Neural cell (in vitro differentiated cells): ENCODE measurements around the gene CMTM8.

Experiments used
- CTCF ChIP-seq: fragments of 450-650 bp; IDR thresholded peaks from 2 replicates; pipeline ENCODE4 v1.5.1; 2014; ENCODE audit warnings: antibody characterized with exemption, mild to moderate bottlenecking, moderate library complexity; ENCODE audit not compliant: poor library complexity, severe bottlenecking
- EP300 ChIP-seq: fragments of 450-650 bp; conservative IDR thresholded peaks from 2 replicates; pipeline ENCODE4 v1.6.1; 2014; ENCODE audit warnings: antibody characterized with exemption, mild to moderate bottlenecking, moderate library complexity; ENCODE audit not compliant: poor library complexity, severe bottlenecking
- POLR2AphosphoS5 ChIP-seq: IDR thresholded peaks from 2 replicates; pipeline ENCODE4 v1.6.1; 2012

GRCh38 chr3:32255345-32255744, 16.9 kb downstream of the CMTM8 start:
- no peak for TF ChIP-seq EP300
- no peak for TF ChIP-seq CTCF
- no peak for TF ChIP-seq POLR2AphosphoS5
